Activated naive CD4-positive, alpha-beta T cell treated with Interleukin-2 at 50 U/mL for 16 hours (primary cell): ENCODE results near the gene SKIC8.
"Not testable (repeated sequence)": the region's sequence is repeated elsewhere in the genome, so short reads cannot be mapped to it uniquely, and the experiment has no call there.

Source experiments
- DNase-seq: peaks from one replicate; pipeline ENCODE4 v3.0.0-alpha.2; 2020

SKIC8 gene

GRCh38 chr15:78249131-78249530, 50.3 kb downstream of the SKIC8 start:
- DNase-seq = no peak

GRCh38 chr15:78247911-78248310, 51.5 kb downstream of the SKIC8 start:
- no peak for DNase-seq

- not testable (repeated sequence) for DNase-seq
These were observed 53.3 kb downstream of the SKIC8 start for GRCh38 chr15:78245976-78246620.

GRCh38 chr15:78245392-78245791, 54.0 kb downstream of the SKIC8 start:
- not testable (repeated sequence) for DNase-seq

- no peak for DNase-seq
These were observed 54.5 kb downstream of the SKIC8 start for GRCh38 chr15:78244893-78245292.

- no peak for DNase-seq
These were observed 55.3 kb downstream of the SKIC8 start for GRCh38 chr15:78244101-78244500.

- DNase-seq = no peak
These were observed 55.9 kb downstream of the SKIC8 start for GRCh38 chr15:78243491-78243941.

GRCh38 chr15:78243058-78243457, 56.4 kb downstream of the SKIC8 start:
- no peak for DNase-seq

GRCh38 chr15:78242128-78242527, 57.3 kb downstream of the SKIC8 start:
- no peak for DNase-seq

GRCh38 chr15:78241017-78241416, 58.4 kb downstream of the SKIC8 start:
- peak; percentile 84 for DNase-seq

GRCh38 chr15:78239811-78240210, 59.6 kb downstream of the SKIC8 start:
- DNase-seq = no peak

- DNase-seq = no peak
These were observed 62.3 kb downstream of the SKIC8 start for GRCh38 chr15:78237146-78237545.

GRCh38 chr15:78236491-78236890, 62.9 kb downstream of the SKIC8 start:
- no peak for DNase-seq

GRCh38 chr15:78234515-78235040, 64.8 kb downstream of the SKIC8 start, which contains the start of gene ACSBG1:
TSS of gene ACSBG1 (minus strand) at chr15:78234565. CDS start at chr15:78234501, 64 bp downstream.
- no peak for DNase-seq

GRCh38 chr15:78233496-78233895, 65.9 kb downstream of the SKIC8 start:
- DNase-seq = no peak
